LNCaP clone FGC (cell line): ENCODE results near the gene ZCCHC13.
"Not testable (repeated sequence)": the region's sequence is repeated elsewhere in the genome, so short reads cannot be mapped to it uniquely, and the experiment has no call there.

Source experiments
- DNase-seq: peaks from one replicate; pipeline ENCODE4 v3.0.0-alpha.2; 2011; ENCODE audit warnings: low read depth
- H3K4me3 ChIP-seq: 2 replicates; pipeline ENCODE4 v1.5.1; 2011; ENCODE audit warnings: mild to moderate bottlenecking, low read depth, low read length, control low read depth
- TF ChIP-seq, protein P1 (sequence below): IDR thresholded peaks from 2 replicates; pipeline ENCODE4 v1.5.1; 2012; ENCODE audit warnings: mild to moderate bottlenecking; ENCODE audit not compliant: control insufficient read depth, insufficient read depth; ENCODE audit errors: extremely low read depth

Gene ZCCHC13

DNA sequence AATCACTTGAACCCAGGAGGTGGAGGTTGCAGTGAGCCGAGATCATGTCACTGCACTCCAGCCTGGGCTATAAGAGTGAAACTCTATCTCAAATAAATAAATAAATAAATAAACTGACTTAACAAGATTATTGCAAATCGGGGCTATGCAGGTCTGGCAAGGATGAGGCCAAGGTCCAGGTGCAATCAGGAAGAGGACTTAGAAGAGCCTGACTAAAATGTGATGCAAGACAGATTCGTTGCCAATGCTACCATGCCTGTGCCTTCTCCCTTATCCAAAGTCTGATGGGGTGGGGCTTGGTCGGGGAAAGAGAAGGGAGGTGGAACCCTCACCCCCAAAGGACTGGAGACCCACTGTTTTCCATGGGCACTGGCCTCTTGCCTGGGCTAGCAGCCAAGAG, 14.7 kb downstream of the ZCCHC13 start:
- no peak for DNase-seq
- no peak overlapping the region for H3K4me3 ChIP-seq
- TF ChIP-seq, protein P1, sequence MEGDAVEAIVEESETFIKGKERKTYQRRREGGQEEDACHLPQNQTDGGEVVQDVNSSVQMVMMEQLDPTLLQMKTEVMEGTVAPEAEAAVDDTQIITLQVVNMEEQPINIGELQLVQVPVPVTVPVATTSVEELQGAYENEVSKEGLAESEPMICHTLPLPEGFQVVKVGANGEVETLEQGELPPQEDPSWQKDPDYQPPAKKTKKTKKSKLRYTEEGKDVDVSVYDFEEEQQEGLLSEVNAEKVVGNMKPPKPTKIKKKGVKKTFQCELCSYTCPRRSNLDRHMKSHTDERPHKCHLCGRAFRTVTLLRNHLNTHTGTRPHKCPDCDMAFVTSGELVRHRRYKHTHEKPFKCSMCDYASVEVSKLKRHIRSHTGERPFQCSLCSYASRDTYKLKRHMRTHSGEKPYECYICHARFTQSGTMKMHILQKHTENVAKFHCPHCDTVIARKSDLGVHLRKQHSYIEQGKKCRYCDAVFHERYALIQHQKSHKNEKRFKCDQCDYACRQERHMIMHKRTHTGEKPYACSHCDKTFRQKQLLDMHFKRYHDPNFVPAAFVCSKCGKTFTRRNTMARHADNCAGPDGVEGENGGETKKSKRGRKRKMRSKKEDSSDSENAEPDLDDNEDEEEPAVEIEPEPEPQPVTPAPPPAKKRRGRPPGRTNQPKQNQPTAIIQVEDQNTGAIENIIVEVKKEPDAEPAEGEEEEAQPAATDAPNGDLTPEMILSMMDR: no peak

DNA sequence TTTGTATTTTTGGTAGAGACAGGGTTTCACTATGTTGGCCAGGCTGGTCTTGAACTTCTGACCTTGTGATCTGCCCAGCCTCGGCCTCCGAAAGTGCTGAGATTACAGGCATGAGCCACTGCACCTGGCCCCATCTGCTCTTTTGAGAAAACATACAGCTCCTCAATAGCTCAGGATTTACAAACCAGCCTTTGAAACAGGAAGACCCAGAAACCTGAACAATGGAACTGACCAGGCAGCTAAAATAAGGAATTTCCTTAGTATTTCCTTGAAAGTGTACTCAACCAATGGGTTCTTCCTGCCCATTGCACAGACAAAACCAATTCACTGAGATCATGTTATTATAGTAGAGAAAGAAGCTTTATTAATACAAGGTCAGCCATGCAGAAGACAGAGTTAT, 15.3 kb downstream of the ZCCHC13 start:
- DNase-seq, H3K4me3 ChIP-seq: not testable (repeated sequence)

DNA sequence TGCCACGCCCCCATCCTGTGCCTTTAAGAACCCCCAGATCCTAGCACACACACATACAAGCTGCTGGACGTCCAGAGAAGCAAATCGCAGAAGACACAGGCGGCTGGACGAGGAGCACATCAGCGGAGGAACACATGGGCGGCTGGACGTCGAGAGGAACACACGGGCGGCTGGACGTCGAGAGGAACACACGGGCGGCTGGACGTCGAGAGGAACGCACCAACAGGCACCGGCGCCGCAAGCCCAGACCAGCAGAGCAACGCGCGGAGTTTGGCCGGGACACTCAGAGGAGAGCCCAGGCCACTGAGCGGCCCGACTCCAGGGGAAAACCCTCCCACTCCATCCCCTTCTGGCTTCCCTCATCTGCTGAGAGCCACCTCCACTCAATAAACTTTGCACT, 17.2 kb downstream of the ZCCHC13 start:
- H3K4me3 ChIP-seq: no peak overlapping the region
- DNase-seq: no peak
- TF ChIP-seq, protein P1: no peak

DNA sequence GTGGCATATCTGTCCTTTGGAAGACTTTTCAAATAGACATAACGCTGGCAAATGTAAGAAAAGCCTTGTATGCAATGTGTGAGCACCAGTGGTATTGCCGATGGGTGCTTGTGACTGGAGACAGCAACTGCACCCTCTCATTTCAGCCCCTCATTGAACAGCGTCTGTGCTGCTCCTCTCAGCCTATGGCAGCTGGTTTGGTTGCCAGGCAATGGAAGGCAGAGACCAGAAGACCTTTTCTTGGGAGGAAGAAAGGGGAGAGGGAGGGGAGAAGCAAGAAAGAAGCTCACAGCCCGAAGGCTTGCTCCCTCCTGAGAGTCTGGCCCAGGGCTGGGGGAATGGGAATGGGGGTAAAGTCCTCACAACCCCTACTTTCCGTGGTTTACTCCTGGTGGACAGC, 20.2 kb downstream of the ZCCHC13 start:
- no peak overlapping the region for H3K4me3 ChIP-seq
- DNase-seq: no peak
- TF ChIP-seq, protein P1: no peak

DNA sequence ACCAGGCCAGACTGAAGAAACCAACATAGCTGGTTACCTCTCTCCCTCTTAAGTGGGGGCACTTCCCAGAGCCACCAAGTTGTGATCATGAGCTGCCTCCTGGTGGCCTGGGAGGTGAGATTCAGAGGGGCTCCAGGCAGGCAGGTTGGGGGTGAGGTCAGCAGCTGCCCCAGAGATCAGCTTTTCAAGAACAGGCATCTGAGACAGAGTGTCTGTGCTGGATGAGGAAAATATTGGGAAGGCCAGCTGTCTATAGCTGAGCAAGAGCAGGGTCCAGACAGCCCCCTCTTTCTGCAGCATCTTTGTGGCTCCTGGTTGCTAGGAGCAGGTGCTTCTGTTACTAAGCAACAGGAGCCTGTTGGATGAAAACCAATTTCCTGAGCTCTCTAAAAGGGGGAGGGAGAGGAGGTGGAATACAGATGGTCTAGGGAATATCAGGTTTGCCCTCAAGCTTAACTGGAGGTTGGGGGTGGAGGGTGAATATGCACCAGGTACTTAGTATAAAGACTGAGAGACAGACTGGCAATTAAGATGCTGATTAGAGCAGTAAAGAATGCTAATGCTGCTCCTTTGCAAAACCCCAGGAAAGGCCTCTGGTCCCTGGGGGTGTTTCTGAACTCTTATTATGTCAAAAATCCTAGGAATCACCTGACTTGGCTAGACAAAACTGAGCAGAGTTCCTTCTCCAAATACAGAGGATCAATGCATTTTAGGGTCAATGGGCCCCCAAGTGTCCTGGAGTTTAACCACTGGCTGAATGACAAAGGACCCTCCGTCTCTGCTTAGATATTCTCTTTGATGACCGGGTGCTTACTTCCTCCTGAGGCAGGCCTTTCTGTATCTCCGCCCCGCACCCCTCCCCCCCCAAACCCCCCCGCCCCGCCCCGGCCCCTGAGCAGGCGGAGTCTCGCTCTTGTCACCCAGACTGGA, 21.4 kb downstream of the ZCCHC13 start:
- DNase-seq: no peak
- TF ChIP-seq, protein P1: no peak
- H3K4me3 ChIP-seq: no peak overlapping the region

DNA sequence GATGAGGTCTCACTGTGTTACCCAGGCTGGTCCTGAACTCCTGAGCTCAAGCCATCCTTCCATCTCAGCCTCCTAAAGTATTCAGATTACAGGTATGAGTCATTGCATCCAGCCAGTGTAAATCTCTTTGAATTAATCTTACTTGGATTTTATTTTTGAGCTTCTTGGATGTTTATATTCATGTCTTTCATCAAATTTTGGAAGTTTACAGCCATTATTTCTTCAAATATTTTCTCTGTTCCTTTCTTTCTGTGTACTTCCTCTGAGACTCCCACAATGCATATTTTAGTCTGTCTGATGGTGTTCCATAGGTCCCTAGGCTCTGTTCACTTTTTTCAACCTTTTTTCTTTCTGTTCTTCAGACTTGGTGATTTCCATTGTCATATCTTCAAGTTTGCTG, 34.9 kb downstream of the ZCCHC13 start:
- TF ChIP-seq, protein P1: no peak
- no peak overlapping the region for H3K4me3 ChIP-seq
- DNase-seq: no peak

DNA sequence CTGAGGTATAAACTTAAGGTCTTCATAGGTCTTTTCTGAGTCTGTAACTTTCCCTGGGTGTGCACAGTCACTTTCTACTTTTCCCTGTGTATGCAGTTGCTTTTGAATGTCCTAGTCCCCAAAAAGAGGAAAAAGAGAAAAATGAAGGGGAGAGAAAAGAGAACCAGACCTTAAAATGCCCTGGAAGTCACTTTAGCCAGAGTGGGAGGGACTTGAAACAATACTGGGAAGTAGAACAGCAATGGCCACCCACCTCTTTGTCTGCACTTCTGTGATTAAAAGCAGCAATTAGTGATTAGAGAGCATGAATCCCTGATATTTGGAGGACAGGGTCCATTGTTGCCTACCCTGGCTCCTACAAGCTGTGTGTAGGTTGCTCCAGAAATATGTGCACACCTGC, 36.1 kb downstream of the ZCCHC13 start:
- H3K4me3 ChIP-seq: no peak overlapping the region
- no peak for DNase-seq
- TF ChIP-seq, protein P1: no peak

DNA sequence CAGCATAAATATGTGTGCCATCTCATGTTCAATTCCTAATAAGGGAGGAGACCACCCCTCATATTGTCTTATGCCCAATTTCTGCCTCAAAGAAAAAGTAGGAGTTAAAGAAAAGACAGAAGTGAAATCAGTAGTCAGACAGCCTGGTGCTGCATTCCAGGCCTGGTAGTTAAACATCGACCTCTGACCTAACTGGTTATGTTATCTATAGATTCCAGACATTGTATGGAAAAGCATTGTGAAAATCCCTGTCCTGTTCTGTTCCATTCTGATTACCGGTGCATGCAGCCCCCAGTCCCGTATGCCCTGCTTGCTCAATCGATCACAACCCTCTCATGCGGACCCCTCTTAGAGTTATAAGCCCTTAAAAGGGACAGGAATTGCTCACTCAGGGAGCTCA, 38.2 kb downstream of the ZCCHC13 start:
- H3K4me3 ChIP-seq, DNase-seq: not testable (repeated sequence)
